Neutrophil (primary cell): Measurements from ENCODE around the gene USP54.

ENCODE experiments used
- H3K27ac ChIP-seq: fragments of 200-600 bp; sonication (generic); 2 replicates; pipeline ENCODE4 v1.5.1; 2016; ENCODE audit warnings: mild to moderate bottlenecking, moderate library complexity
- H3K27me3 ChIP-seq: fragments of 200-600 bp; sonication (generic); 2 replicates; pipeline ENCODE4 v1.6.0; 2016; ENCODE audit warnings: mild to moderate bottlenecking
- H3K36me3 ChIP-seq: fragments of 200-600 bp; sonication (generic); 2 replicates; pipeline ENCODE4 v1.5.1; 2017
- H3K4me1 ChIP-seq, 2 experiments: fragments of 200-600 bp in 1 of 2; sonication (generic) in 1 of 2; 1 replicate in 1 of 2; 2 replicates in 1 of 2; pipeline versions ENCODE4 v1.5.1 to v1.6.1; 2013 to 2016; ENCODE audit warnings: low read depth in 1 of 2, low read length in 1 of 2, mild to moderate bottlenecking in 1 of 2, moderate library complexity in 1 of 2; ENCODE audit not compliant: control insufficient read depth in 1 of 2, insufficient read depth in 1 of 2
- H3K4me3 ChIP-seq, 2 experiments: fragments of 200-600 bp in 1 of 2; sonication (generic) in 1 of 2; 1 replicate in 1 of 2; 2 replicates in 1 of 2; pipeline ENCODE4 v1.5.1; 2013 to 2016; ENCODE audit warnings: low read depth in 1 of 2, low read length in 1 of 2, mild to moderate bottlenecking in 1 of 2, moderate library complexity in 1 of 2
- H3K9me3 ChIP-seq: fragments of 200-600 bp; sonication (generic); 2 replicates; pipeline ENCODE4 v1.5.1; 2016
- TF ChIP-seq, protein P1 (sequence below): fragments of 200-600 bp; sonication (generic); IDR thresholded peaks from 2 replicates; pipeline ENCODE4 v1.5.1; 2016; ENCODE audit warnings: antibody characterized with exemption

USP54 gene

DNA sequence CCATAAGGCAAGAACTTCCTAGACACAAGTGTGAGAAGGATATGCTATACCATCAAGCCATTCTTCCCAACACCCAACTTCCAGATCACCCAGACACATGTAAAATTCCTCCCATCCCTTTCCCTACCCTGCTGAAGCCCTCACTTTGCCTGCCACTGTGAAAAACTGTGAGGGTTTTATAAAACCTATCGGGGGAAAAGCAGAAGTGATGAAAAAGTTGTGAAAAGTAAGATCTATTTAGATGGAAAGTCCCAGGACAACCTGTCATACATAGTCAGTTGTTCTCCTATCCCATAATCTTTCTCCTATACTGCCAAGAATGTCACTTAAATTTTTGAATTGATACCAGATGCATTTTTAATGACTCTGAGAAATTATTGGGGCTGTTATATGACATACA is 56.3 kb downstream of the USP54 start:
- Histone ChIP-seq H3K4me1 (no peaks in the 10 kb centered on the region), H3K27ac (no peak overlapping the region), H3K27me3 (no peaks in the 10 kb centered on the region), H3K9me3 (no peaks in the 10 kb centered on the region), H3K4me3 (no peak overlapping the region), H3K36me3 (no peaks in the 10 kb centered on the region)
- TF ChIP-seq, protein P1, sequence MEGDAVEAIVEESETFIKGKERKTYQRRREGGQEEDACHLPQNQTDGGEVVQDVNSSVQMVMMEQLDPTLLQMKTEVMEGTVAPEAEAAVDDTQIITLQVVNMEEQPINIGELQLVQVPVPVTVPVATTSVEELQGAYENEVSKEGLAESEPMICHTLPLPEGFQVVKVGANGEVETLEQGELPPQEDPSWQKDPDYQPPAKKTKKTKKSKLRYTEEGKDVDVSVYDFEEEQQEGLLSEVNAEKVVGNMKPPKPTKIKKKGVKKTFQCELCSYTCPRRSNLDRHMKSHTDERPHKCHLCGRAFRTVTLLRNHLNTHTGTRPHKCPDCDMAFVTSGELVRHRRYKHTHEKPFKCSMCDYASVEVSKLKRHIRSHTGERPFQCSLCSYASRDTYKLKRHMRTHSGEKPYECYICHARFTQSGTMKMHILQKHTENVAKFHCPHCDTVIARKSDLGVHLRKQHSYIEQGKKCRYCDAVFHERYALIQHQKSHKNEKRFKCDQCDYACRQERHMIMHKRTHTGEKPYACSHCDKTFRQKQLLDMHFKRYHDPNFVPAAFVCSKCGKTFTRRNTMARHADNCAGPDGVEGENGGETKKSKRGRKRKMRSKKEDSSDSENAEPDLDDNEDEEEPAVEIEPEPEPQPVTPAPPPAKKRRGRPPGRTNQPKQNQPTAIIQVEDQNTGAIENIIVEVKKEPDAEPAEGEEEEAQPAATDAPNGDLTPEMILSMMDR, result no peak

DNA sequence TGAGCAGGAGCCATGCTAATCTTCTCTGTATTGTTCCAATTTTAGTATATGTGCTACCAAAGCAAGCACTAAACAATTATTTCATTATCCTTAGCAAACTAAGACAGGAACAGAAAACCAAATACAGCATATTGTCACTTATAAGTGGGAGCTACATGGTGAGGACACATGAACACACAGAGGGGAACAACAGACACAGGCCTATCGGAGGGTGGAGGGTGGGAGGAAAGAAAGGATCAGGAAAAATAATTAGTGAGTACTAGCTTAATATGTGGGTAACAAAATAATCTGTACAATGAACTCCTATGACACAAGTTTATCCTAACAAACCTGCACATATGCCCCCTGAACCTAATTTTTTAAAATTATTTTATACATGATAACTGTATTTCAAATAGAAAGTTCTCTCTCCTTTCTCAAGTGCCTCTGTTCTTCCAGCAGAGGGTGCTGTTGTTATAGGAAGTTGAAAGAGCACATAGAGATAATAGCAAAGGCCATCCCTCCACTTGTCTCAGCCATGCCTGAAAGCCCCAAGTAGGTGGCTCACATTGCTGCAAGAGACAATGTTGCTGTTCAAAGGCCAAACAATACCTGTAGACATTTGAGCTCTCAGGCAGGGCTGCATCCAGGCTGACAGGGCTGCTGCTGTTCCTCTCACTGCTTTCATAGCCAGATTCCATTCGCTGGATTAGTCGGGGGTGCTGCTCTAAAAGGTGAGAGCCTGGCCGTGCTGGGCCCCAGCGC is 61.9 kb downstream of the USP54 start:
- Histone ChIP-seq H3K9me3 (no peaks in the 10 kb centered on the region), H3K36me3 (no peaks in the 10 kb centered on the region), H3K27me3 (no peaks in the 10 kb centered on the region), H3K4me1 (no peaks in the 10 kb centered on the region), H3K4me3 (no peak overlapping the region), H3K27ac (no peak overlapping the region)
- TF ChIP-seq, protein P1, result peak; percentile 66

DNA sequence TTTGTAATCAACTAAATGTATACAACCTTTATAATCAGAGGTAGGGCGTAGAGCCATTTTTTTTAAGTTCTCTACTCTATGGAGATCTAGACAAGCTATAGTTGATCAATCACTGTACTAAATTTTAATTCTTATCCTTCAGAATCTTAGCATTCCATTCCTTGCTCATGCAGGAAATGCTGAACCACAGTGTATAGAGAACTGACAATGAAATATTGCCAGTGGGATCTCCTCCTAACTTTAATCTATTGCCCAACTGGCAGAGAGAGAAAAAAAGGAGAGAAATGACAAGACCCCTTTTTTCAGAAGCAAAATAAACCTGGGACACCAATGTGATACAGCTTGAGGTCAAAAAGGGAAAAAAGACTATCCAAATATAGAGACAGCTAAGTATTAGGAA is 68.9 kb downstream of the USP54 start:
- H3K36me3 ChIP-seq, result no peaks in the 10 kb centered on the region
- TF ChIP-seq, protein P1, result no peak
- H3K9me3 ChIP-seq, result no peaks in the 10 kb centered on the region

DNA sequence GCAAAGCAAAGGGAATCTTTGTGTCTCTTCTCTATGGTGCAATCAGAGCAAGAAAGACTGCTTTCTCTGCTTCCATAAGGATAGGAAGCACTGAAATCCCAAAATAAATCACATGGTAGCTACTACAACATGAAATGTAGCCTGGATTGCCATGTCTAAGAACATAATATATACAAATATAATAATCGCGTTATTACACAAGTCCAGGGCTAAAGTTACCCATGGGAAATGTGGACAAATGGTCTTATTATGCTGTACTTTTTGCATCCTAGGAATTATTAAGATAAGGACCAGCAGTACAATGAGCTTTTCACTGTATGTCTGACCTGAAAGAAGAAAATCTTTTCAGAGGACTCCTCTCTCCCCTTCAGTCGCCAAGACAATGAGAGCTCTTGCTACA is 71.8 kb downstream of the USP54 start:
- Histone ChIP-seq H3K27me3 (no peaks in the 10 kb centered on the region), H3K4me3 (no peak overlapping the region), H3K9me3 (no peaks in the 10 kb centered on the region), H3K4me1 (no peaks in the 10 kb centered on the region), H3K36me3 (no peaks in the 10 kb centered on the region), H3K27ac (no peak overlapping the region)
- TF ChIP-seq, protein P1, result no peak

More for the DNA sequence above, 68.9 kb downstream of the USP54 start:
- Histone ChIP-seq H3K27me3 (no peaks in the 10 kb centered on the region), H3K4me1 (no peaks in the 10 kb centered on the region), H3K27ac (no peak overlapping the region), H3K4me3 (no peak overlapping the region)

DNA sequence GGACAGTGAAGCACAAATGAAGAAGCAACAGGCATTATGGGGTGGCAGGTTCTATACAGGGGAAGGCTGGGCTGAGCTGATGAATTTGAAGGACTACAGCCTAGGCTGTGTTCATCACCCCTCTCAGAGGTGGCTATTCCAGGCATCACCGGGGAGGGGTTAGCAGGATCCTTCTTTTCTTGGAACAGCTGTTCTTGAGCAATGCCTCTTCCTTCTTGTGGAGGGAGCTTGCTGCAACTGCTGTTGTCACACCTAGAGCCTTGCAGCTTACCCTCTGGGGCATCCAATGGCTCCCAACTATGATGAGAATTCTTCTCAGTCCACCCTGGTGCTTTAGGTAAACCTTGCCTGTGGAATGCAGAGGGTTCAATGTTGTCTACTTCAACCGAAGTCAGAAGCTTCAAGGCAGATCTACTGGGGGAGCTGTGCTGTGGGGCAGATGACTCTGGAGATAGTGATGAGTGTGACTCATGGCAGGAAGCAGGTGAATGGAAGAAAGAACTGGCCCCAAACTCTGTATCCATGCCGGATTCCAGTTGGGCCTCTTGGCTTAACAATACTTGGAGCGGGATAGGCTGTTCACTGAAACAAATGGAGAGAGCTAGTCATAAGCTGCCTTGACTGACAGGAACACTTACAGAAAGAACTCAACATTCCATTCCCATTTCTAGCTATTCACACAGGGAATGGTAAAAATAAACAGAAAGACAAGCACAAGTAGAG is 73.8 kb downstream of the USP54 start:
- no peaks in the 10 kb centered on the region for H3K4me1 ChIP-seq
- TF ChIP-seq, protein P1, result no peak
- no peak overlapping the region for H3K4me3 ChIP-seq
- H3K27ac ChIP-seq, result no peak overlapping the region
- H3K36me3 ChIP-seq, result no peaks in the 10 kb centered on the region
- H3K9me3 ChIP-seq, result no peaks in the 10 kb centered on the region
- no peaks in the 10 kb centered on the region for H3K27me3 ChIP-seq
